IPS-15b (cell line): ENCODE data around the gene AP2M1.

ENCODE experiments used
- H3K27me3 ChIP-seq: one replicate; pipeline ENCODE4 v1.6.1; 2013; ENCODE audit warnings: low read length; ENCODE audit not compliant: control insufficient read depth, insufficient read depth
- H3K36me3 ChIP-seq: one replicate; pipeline ENCODE4 v1.6.1; 2013; ENCODE audit warnings: low read length; ENCODE audit not compliant: control insufficient read depth, insufficient read depth
- H3K4me1 ChIP-seq: one replicate; pipeline ENCODE4 v1.6.1; 2013; ENCODE audit warnings: mild to moderate bottlenecking, low read length; ENCODE audit not compliant: control insufficient read depth, insufficient read depth
- H3K4me3 ChIP-seq: one replicate; pipeline ENCODE4 v1.5.1; 2013; ENCODE audit warnings: low read depth, low read length
- H3K9ac ChIP-seq: one replicate; pipeline ENCODE4 v1.6.1; 2013; ENCODE audit warnings: low read depth, mild to moderate bottlenecking, low read length
- H3K9me3 ChIP-seq: one replicate; pipeline ENCODE4 v1.6.1; 2013; ENCODE audit warnings: mild to moderate bottlenecking, low read length; ENCODE audit not compliant: control insufficient read depth, insufficient read depth

The AP2M1 gene

GRCh38 chr3:184174646-184175492 is at the start of gene AP2M1:
TSS of gene AP2M1 (plus strand) at chr3:184174855. CDS start at chr3:184176994, 2,139 bp downstream.
- H3K9ac ChIP-seq = peak within 1 kb of the TSS; percentile 87
- peak within 1 kb of the TSS; percentile 82 for H3K4me3 ChIP-seq
- peaks cover 37% of the 10 kb centered on the region for H3K36me3 ChIP-seq
- peaks cover 9% of the 10 kb centered on the region for H3K4me1 ChIP-seq
- no peaks in the 10 kb centered on the region for H3K9me3 ChIP-seq
- H3K27me3 ChIP-seq = no peaks in the 10 kb centered on the region

- H3K4me3 ChIP-seq = no peak overlapping the region
- no peaks in the 10 kb centered on the region for H3K27me3 ChIP-seq
- H3K4me1 ChIP-seq = no peaks in the 10 kb centered on the region
- H3K9ac ChIP-seq = no peak overlapping the region
- no peaks in the 10 kb centered on the region for H3K36me3 ChIP-seq
- H3K9me3 ChIP-seq = no peaks in the 10 kb centered on the region
These were observed 48.6 kb upstream of the AP2M1 start for GRCh38 chr3:184126006-184126405.

DNA sequence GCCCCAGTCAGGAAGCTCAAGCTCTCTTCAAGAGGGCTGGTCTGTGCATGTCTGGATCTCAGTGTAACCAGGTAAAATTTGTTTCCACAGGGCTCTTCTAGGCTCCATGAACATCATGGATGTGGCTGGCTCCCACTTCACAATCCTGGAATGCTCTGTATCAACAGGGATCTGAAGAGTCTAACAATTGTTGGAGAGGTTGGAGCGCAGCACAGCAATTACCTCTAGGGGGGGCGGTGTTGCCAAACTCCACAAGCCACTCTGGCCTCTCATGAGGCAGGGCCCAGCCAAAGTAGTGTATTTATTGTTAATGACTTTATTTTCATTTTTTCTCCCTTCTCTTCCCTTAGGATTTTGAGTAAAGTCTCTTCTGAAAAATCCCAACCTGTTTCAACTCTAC is 45.6 kb upstream of the AP2M1 start:
- no peak overlapping the region for H3K4me3 ChIP-seq
- H3K9ac ChIP-seq = no peak overlapping the region
- no peaks in the 10 kb centered on the region for H3K4me1 ChIP-seq
- no peaks in the 10 kb centered on the region for H3K36me3 ChIP-seq
- H3K9me3 ChIP-seq = no peaks in the 10 kb centered on the region
- H3K27me3 ChIP-seq = no peaks in the 10 kb centered on the region

GRCh38 chr3:184132945-184133344 is 41.7 kb upstream of the AP2M1 start:
- Histone ChIP-seq H3K9me3 (no peaks in the 10 kb centered on the region), H3K9ac (no peak overlapping the region), H3K36me3 (peaks cover 3% of the 10 kb centered on the region), H3K4me3 (no peak overlapping the region), H3K27me3 (no peaks in the 10 kb centered on the region), H3K4me1 (peaks cover 5% of the 10 kb centered on the region)

- H3K4me1 ChIP-seq = peaks cover 5% of the 10 kb centered on the region
These were observed 40.6 kb upstream of the AP2M1 start for GRCh38 chr3:184133840-184134745.

GRCh38 chr3:184134746-184135148 is 39.9 kb upstream of the AP2M1 start:
- H3K4me1 ChIP-seq = peaks cover 5% of the 10 kb centered on the region
- H3K4me3 ChIP-seq = peak overlapping the region; percentile 97

More at GRCh38 chr3:184133840-184134745, 40.6 kb upstream of the AP2M1 start:
- peak overlapping the region; percentile 97 for H3K4me3 ChIP-seq
- no peaks in the 10 kb centered on the region for H3K9me3 ChIP-seq
- peak overlapping the region; percentile 85 for H3K9ac ChIP-seq
- no peaks in the 10 kb centered on the region for H3K27me3 ChIP-seq
- H3K36me3 ChIP-seq = peaks cover 5% of the 10 kb centered on the region

DNA sequence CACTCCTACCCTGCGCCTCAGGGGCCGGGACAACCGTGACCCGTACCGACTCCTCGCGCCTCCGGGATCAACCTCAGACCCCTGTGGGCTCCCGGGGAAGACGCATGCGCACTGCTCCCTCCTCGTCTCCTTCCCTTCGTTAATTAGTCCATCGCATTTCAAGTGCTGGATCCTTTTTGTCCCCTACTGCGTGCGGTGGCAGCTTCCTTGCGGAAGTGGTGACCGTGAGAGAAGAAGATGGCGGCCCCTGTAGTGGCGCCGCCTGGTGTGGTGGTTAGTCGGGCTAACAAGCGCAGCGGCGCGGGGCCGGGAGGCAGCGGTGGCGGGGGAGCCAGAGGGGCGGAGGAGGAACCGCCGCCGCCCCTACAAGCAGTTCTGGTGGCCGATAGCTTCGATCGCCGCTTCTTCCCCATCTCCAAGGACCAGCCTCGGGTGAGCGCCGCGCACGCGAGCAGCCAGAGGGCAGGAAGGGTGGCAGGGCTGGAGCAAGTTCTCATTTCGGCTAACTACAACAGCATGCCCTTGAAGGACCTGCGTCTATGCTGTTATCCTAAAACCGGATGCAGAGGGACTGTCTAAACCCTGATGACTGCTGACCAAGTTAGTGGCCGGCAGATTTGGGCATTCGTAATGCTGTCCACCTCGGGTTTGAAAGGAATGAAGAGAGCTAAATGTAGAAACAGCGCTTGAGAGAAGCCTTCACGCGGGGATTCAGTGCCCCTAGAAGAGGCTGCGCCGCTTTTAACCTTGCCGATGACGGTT is 39.3 kb upstream of the AP2M1 start, which contains the start of gene EIF2B5:
Gene EIF2B5, plus strand, starts transcription at position 210 of the 762 bp plus-strand sequence. Its CDS starts 28 bp downstream, at position 238.
- Histone ChIP-seq H3K36me3 (peaks cover 9% of the 10 kb centered on the region), H3K27me3 (no peaks in the 10 kb centered on the region), H3K4me3 (peak within 1 kb of the TSS; percentile 97), H3K9me3 (no peaks in the 10 kb centered on the region), H3K4me1 (peaks cover 5% of the 10 kb centered on the region), H3K9ac (peak within 1 kb of the TSS; percentile 85)

More at GRCh38 chr3:184134746-184135148, 39.9 kb upstream of the AP2M1 start:
- H3K36me3 ChIP-seq = peaks cover 5% of the 10 kb centered on the region
- H3K9me3 ChIP-seq = no peaks in the 10 kb centered on the region
- H3K9ac ChIP-seq = peak overlapping the region; percentile 85
- no peaks in the 10 kb centered on the region for H3K27me3 ChIP-seq

DNA sequence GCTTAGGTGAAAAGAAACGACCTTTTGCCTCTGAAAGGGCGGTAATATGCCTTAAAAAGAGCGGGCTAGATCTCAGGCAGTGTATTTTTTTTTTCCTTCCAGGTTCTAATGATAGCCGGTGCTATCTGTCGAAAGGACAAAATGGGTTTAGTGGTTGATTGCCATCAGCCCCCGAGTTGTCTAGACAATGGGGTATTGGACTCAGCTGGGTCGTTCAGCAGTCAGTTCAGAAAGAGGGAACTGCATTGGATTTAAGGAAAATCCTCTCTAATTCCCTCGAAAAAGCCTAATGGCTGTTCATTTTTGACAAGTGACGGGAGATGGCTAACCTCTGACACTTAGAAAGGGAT is 38.8 kb upstream of the AP2M1 start:
- Histone ChIP-seq H3K9ac (peak overlapping the region; percentile 85), H3K27me3 (no peaks in the 10 kb centered on the region), H3K9me3 (no peaks in the 10 kb centered on the region), H3K36me3 (peaks cover 12% of the 10 kb centered on the region), H3K4me1 (peaks cover 5% of the 10 kb centered on the region), H3K4me3 (peak overlapping the region; percentile 97)

GRCh38 chr3:184140436-184140835 is 34.2 kb upstream of the AP2M1 start:
- H3K9me3 ChIP-seq = no peaks in the 10 kb centered on the region
- no peaks in the 10 kb centered on the region for H3K27me3 ChIP-seq
- H3K36me3 ChIP-seq = peaks cover 43% of the 10 kb centered on the region

GRCh38 chr3:184142199-184142598 is 32.5 kb upstream of the AP2M1 start:
- peaks cover 45% of the 10 kb centered on the region for H3K36me3 ChIP-seq
- H3K4me3 ChIP-seq = no peak overlapping the region
- H3K27me3 ChIP-seq = no peaks in the 10 kb centered on the region
- no peak overlapping the region for H3K9ac ChIP-seq
- no peaks in the 10 kb centered on the region for H3K9me3 ChIP-seq
- H3K4me1 ChIP-seq = no peaks in the 10 kb centered on the region

More at GRCh38 chr3:184140436-184140835, 34.2 kb upstream of the AP2M1 start:
- Histone ChIP-seq H3K4me3 (no peak overlapping the region), H3K4me1 (peaks cover 5% of the 10 kb centered on the region), H3K9ac (no peak overlapping the region)

DNA sequence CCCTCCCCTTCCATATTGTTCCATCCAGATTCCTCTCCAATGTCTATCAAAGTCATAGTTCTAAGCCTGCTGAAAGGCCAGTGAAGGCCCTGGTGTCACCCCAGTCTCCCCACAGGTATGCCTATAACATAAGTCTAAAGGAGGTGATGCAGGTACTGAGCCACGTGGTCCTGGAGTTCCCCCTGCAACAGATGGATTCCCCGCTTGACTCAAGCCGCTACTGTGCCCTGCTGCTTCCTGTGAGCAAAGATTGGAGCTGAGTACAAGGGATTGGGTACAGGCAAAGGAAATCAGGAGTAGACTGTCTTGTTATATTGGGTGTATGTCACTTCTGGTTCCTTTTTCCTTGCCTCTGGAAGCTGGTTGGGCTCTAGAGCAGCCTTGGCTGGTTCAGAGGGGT is 31.3 kb upstream of the AP2M1 start:
- Histone ChIP-seq H3K9me3 (no peaks in the 10 kb centered on the region), H3K27me3 (no peaks in the 10 kb centered on the region), H3K4me1 (no peaks in the 10 kb centered on the region), H3K4me3 (no peak overlapping the region), H3K36me3 (peaks cover 43% of the 10 kb centered on the region), H3K9ac (no peak overlapping the region)
